ENCODE data around the gene ZNF423. TPM values are rescaled to one million over a fixed set of nuclear protein-coding genes. Genes with fewer than 3 reads are reported as not detected.
"Not testable (repeated sequence)": the region's sequence is repeated elsewhere in the genome, so short reads cannot be mapped to it uniquely, and the experiment has no call there.

Gene ZNF423
- total RNA-seq, 1 donor, result 11.6 TPM

GRCh38 chr16:49513040-49513439, 342.9 kb downstream of the ZNF423 start:
- DNase-seq (ENCODE audit: insufficient read length, low spot score, missing footprints), result peak; percentile 39
- no peak for TF ChIP-seq CTCF (IDR thresholded peaks at IDR 0.05; ENCODE audit: extremely low read depth, low read depth, low read length)
- Histone ChIP-seq H3K4me1 (ENCODE audit: insufficient read depth, low read length) (no peaks in the 10 kb centered on the region), H3K36me3 (ENCODE audit: insufficient read depth, low read length) (no peaks in the 10 kb centered on the region), H3K9me3 (ENCODE audit: low read depth, low read length) (no peaks in the 10 kb centered on the region), H3K27ac (ENCODE audit: low read depth, low read length) (no peak overlapping the region), H4K20me1 (ENCODE audit: insufficient read depth, low read length) (no peaks in the 10 kb centered on the region), H3K4me2 (ENCODE audit: insufficient read depth, low read length) (no peak overlapping the region), H2AFZ (ENCODE audit: low read length) (no peak overlapping the region), H3K27me3 (ENCODE audit: insufficient read depth, low read length) (no peaks in the 10 kb centered on the region), H3K79me2 (ENCODE audit: insufficient read depth, low read length) (no peaks in the 10 kb centered on the region), H3K4me3 (ENCODE audit: insufficient read depth, low read length) (no peak overlapping the region)

GRCh38 chr16:49510654-49511305, 345.1 kb downstream of the ZNF423 start:
- no peaks in the 10 kb centered on the region for H3K4me1 ChIP-seq (ENCODE audit: insufficient read depth, low read length)
- H3K9me3 ChIP-seq (ENCODE audit: low read depth, low read length), result no peaks in the 10 kb centered on the region
- no peaks in the 10 kb centered on the region for H3K79me2 ChIP-seq (ENCODE audit: insufficient read depth, low read length)
- H3K4me3 ChIP-seq (ENCODE audit: insufficient read depth, low read length), result no peak overlapping the region
- H3K27me3 ChIP-seq (ENCODE audit: insufficient read depth, low read length), result no peaks in the 10 kb centered on the region
- TF ChIP-seq CTCF (IDR thresholded peaks at IDR 0.05; ENCODE audit: extremely low read depth, low read depth, low read length), result no peak
- DNase-seq (ENCODE audit: insufficient read length, low spot score, missing footprints), result peak; percentile 39
- H3K36me3 ChIP-seq (ENCODE audit: insufficient read depth, low read length), result no peaks in the 10 kb centered on the region
- H4K20me1 ChIP-seq (ENCODE audit: insufficient read depth, low read length), result no peaks in the 10 kb centered on the region
- H3K27ac ChIP-seq (ENCODE audit: low read depth, low read length), result no peak overlapping the region
- no peak overlapping the region for H3K4me2 ChIP-seq (ENCODE audit: insufficient read depth, low read length)
- H2AFZ ChIP-seq (ENCODE audit: low read length), result no peak overlapping the region

- no peaks in the 10 kb centered on the region for H3K4me1 ChIP-seq (ENCODE audit: insufficient read depth, low read length)
- no peaks in the 10 kb centered on the region for H3K79me2 ChIP-seq (ENCODE audit: insufficient read depth, low read length)
- H3K36me3 ChIP-seq (ENCODE audit: insufficient read depth, low read length), result no peaks in the 10 kb centered on the region
- H4K20me1 ChIP-seq (ENCODE audit: insufficient read depth, low read length), result no peaks in the 10 kb centered on the region
- H3K27ac ChIP-seq (ENCODE audit: low read depth, low read length), result no peak overlapping the region
- H3K4me2 ChIP-seq (ENCODE audit: insufficient read depth, low read length), result no peak overlapping the region
- no peaks in the 10 kb centered on the region for H3K27me3 ChIP-seq (ENCODE audit: insufficient read depth, low read length)
- no peak overlapping the region for H3K4me3 ChIP-seq (ENCODE audit: insufficient read depth, low read length)
- DNase-seq (ENCODE audit: insufficient read length, low spot score, missing footprints), result peak; percentile 44
- H3K9me3 ChIP-seq (ENCODE audit: low read depth, low read length), result no peaks in the 10 kb centered on the region
- no peak overlapping the region for H2AFZ ChIP-seq (ENCODE audit: low read length)
- TF ChIP-seq CTCF (IDR thresholded peaks at IDR 0.05; ENCODE audit: extremely low read depth, low read depth, low read length), result no peak
Observed at GRCh38 chr16:49510141-49510540, 345.8 kb downstream of the ZNF423 start.

GRCh38 chr16:49506058-49507013, 349.6 kb downstream of the ZNF423 start:
- not testable (repeated sequence) for H4K20me1 ChIP-seq (ENCODE audit: insufficient read depth, low read length)

More at GRCh38 chr16:49506058-49507013, 349.6 kb downstream of the ZNF423 start:
- not testable (repeated sequence) for H3K4me3 ChIP-seq (ENCODE audit: insufficient read depth, low read length); H3K27ac ChIP-seq (ENCODE audit: low read depth, low read length); H3K27me3 ChIP-seq (ENCODE audit: insufficient read depth, low read length); H3K4me2 ChIP-seq (ENCODE audit: insufficient read depth, low read length); H2AFZ ChIP-seq (ENCODE audit: low read length); H3K9me3 ChIP-seq (ENCODE audit: low read depth, low read length); H3K79me2 ChIP-seq (ENCODE audit: insufficient read depth, low read length); H3K36me3 ChIP-seq (ENCODE audit: insufficient read depth, low read length); H3K4me1 ChIP-seq (ENCODE audit: insufficient read depth, low read length)
- peak; percentile 76 for DNase-seq (ENCODE audit: insufficient read length, low spot score, missing footprints)
